ENCODE data around the gene LEFTY1.

DNA sequence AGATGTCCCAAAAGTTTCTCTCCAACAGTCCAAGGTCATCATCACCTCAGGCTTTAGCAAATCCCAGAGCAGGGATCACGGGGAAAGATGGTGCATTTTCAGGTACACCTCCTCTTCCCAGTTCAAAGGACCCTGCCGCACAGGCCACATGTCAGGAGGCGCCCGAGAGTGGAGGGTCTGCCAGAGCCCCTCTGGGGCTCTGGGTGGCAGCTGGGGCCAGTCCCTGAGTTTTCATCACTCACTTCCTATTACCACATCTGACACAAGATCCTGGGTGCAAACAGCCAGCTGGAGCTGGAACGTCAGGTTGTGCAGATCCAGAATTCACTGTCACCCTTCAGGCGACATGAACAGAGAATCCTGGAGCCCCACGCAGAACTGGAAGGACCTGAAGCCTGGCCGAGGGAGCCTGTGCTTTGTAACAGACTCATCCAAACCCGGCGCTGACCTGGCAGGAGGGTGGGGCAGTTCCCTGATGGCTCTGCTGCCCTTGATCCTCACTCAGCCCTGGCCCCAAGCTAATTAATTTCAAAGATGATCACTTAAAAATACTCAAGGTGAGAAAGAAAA lies 15.6 kb downstream of the LEFTY1 start:
- TF ChIP-seq GATA2 (IDR thresholded peaks at IDR 0.05; ENCODE audit: low read depth, low read length) (no peak), GATA3 (IDR thresholded peaks at IDR 0.05; ENCODE audit: low read depth, low read length) (no peak)

Measured in SH-SY5Y (cell line).